Activated gamma-delta T cell (primary cell): ENCODE measurements around the gene SPTBN2.
"Not testable (repeated sequence)": the region's sequence is repeated elsewhere in the genome, so short reads cannot be mapped to it uniquely, and the experiment has no call there.

Experiments used
- DNase-seq: peaks from one replicate; lab custom pipeline; 2025; lab: John Stamatoyannopoulos, UW

The SPTBN2 gene

GRCh38 chr11:66724167-66724566 is 4.8 kb downstream of the SPTBN2 start:
- DNase-seq = not testable (repeated sequence)

GRCh38 chr11:66723693-66724092 is 5.3 kb downstream of the SPTBN2 start:
- no peak for DNase-seq

GRCh38 chr11:66722745-66723651 is 6.0 kb downstream of the SPTBN2 start:
- DNase-seq = no peak

GRCh38 chr11:66721939-66722338 is 7.1 kb downstream of the SPTBN2 start:
- no peak for DNase-seq

- no peak for DNase-seq
Observed at GRCh38 chr11:66720899-66721470, 8.0 kb downstream of the SPTBN2 start.

DNA sequence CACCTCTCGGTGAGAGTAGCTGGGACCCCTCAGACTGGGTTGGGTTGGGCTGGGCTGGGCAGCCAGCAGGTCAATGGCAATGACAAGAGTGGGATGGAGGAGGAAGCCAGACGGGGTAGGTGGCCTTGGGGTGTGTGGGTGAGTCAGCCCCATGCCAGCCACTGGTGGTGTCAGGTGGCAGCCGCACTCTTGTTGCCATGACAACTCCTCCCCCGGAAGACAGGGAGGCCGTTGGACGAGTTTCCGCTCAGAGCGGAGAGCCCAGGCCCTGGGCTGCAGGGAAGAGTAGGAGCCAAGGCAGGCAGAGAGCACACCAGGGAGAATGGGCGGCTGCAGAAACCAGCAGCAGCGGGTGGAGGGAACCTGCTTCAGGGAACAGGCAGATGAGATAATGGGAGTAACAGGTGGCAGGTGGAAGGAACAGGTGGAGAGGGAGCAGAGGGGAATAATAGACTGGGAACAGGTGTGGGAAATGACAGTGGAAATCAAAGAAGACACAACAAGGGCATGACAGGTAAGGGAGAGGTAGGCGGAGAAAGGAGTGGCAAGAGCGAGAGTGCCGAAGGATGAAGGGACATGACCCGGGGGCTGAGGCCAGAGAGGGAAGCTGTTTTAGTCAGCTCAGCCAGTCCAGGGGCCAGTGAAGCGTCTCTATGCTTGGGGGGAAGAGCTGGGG is 8.7 kb downstream of the SPTBN2 start:
- DNase-seq = no peak

DNA sequence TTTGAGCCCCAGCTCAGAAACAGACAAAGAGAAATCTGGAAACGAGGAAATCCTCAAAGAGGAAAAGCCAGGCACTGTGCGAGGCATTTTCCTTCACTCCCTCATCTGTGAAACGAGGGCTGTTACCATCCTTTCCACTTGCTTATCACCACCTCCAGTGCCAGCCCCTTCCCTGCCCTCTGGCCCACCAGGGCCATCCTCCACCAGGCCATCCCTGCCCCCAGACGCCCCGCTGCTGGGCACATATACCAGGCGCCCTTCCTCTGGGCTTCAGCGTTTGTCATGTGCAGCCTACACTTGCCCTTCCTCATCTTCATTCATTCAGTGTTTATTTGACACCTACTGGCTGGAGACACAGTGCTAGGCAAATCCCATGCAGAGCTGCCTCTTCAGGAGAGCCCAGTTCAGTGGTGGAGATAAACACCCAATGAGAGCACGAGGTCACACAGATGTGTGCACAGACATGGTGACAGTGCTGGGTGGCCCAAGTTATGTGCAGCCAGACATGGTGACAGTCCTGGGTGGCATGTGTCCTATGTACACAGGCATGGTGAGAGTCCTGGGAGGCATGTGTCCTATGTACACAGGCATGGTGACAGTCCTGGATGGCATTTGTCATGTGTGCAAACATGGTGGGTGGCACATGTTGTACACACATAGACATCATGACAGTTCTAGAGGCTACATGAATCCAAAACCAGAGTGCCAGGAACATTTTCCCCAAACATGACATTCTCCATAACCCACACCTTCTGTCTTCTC is 9.7 kb downstream of the SPTBN2 start:
- no peak for DNase-seq

DNA sequence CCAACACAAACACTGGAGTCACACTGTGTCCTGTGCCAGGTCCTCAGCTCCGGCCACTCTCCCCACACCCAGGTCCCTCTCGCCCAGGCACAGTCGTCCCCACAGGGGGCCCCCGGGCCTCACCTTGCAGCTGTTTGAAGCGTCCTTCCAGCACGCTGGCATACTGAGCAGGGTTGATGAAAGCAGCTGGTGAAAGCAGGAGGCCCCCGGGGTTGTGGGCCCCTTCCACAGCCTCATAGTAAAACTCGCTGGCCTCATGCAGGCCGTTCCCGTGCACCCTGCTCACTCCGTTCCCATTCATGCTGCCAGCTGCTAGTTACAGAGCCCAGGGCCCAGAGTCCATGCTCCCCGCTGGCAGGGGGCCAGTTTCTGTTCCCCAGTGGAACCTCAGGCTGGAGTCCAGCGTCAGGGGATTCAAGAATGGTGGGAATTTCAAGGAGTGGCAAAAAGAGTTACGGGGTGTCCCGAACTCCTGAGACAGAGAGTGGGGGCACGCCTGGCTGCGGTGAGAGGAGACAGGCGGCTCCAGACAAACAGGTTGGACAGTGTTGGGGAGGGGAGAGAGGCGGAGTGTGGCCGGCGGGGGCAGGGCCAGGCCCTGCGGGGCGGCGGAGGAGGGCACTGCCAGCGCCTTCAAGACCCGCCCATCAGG is 10.6 kb downstream of the SPTBN2 start:
- no peak for DNase-seq

DNA sequence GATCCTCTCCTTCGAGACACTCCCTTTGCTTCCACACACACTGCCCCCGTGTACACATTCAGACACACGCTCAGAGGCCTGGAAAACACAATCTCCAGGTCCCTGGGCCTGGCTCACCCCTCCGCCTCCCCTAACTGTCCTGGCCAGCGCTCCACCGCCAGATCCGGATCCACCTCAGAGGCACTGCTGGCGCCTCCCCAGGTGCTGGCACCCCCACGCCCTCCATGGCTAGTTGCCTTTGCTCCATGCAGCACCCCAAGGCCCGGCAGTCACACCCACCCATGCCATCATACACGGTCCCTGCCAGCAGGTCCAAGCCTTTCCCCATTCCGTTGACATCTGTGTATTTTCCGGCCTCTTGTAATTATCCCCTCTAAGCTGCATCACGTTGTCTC is 11.1 kb downstream of the SPTBN2 start:
- DNase-seq = no peak

DNA sequence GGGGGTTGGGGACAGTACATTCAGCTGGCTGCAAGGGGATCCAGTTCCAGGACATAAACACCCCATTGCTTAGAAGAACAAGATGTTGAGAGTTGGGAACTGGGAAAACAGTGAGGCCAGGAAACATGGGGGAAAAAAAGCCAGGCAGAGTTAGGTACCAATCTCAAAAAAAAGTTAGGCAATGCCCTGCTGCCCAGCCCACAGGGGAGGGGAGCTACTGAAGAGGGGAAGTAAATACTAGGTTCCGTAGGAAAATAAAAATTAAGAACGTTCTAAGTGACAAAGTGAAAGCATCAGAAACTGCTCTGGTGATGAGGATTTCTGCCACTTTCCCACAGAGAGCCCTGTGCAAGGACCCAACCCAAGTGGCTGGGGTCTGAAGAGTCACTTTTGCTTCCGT is 12.0 kb downstream of the SPTBN2 start:
- no peak for DNase-seq

GRCh38 chr11:66715346-66716085 is 13.5 kb downstream of the SPTBN2 start:
- no peak for DNase-seq

DNA sequence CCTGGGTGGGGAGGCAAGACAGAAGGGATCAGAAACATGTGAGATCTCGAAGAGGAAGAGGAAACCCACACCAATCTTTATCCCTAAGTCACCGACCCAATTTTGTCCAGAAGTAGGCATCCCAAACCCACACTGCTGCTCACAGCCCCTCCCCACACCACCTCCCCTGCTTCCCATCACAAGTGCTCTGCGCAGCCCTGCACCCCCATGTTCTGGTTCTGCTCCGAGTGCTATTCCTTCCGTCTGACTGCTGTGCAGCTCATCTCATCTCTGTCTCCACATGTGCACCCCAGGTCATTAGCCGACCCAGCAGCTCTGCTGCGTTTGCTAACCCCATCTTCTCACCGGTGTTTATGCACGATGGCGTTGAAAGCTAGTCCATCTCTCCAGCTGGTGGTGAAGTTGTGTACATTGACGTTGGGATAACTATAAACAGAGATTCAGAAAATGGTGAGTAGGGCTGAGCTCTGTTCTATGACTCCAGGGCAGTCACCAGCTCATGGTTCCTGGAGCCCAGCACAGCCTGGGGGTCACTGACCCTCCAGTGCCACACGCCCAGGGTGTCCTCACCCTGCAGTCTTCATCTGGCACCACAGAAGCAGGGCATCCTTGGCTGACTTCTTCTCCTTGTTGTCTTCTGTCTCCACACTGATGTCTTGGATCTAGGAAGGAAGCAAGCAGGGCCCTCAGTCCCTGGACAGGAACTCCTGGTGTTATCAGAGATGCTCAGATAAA is 15.1 kb downstream of the SPTBN2 start:
- no peak for DNase-seq

- no peak for DNase-seq
Observed at GRCh38 chr11:66710384-66710930, 18.6 kb downstream of the SPTBN2 start.

DNA sequence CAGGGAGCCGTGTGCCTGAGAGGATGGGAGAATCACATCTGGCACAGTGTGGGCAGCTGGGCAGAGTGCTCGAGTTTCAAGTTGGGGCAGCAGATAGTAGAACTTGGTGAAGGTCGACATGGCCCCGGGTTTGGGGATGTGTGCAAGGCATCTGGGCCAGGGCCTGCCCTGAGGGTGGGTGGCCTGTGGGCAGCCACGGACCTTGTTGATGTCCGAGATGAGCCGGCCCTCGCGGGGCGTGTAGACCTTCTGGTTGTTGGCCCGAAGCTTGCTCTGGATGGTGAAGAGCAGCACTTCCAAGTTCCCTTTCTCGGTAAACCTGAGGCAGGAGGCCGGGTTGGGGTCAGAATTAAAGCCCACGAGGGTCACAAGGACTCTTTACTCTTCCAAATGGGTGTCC is 20.3 kb downstream of the SPTBN2 start:
- no peak for DNase-seq

DNA sequence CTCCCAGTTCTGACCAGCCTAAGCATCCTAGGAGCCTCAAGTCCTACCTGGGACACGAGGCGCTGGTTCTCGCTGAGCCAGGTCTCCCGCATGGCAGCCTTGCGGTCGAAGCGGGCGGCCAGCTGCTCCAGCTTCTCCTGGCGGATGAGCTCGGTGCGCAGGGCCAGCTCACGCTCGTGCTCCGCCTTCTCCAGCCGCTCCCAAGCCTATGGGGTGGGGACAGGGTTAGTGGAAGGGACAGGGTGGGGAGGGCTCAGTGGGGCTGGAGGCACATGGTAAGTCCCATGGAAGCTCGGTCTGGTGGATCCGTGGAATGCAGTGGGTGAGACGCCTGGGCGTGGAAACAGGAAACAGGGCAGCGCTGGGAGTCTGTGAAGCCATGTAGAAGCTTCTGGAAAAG is 20.9 kb downstream of the SPTBN2 start:
- DNase-seq = no peak

GRCh38 chr11:66707486-66707885 is 21.5 kb downstream of the SPTBN2 start:
- no peak for DNase-seq

DNA sequence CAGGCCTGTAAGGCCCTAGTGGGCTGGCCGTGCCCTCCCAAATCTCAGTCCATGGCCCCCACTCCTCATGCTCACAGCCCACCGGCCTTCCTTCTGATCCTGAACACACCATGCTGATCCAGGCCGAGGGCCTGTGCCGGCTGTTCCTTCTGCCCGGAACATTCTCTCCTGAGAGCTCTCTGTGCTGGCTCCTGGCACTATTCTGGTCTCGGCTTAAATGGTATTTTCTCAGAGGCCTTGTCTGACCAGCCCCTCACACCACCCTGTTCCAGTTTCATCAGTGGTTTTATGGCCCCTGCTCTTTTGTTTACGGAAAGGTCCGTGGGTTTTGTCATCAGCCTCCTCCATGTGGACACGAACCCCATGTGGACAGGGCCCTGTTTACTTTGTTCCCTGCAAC is 22.0 kb downstream of the SPTBN2 start:
- DNase-seq = no peak

DNA sequence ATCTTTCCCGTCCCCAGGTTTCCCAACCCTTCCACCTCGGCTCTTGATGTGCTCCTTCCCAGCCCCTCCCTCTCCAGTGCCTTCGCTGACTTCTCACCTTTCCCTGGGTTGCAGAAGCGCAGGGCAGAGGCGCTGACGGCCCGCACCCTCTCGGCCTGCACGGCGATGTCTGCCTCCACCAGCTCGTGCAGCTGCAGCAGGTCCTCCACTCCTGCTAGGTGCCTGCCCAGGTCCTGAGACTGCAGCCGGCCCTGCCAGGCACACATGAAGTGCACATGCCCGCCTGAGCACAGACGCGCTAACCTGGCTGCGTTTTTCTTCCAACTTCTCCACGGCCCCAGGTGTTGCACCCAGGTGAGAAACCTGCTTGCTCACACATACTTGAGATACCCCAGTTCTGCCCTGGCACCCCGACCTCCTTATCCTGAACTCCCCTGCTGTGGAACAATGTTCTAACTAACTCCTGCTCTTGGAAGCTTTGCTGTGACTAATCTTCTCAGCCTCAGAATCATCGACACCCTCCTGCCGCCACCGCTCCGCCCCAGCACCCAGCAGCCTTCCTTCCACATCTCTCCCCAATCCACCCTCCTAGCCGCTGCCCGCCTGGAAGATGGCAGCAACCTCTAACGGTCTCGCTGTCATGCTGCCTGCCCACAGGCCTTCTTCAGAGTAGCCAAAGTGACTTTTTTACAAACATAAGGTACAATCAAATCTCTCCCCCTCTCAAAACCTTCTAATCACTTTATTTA is 23.3 kb downstream of the SPTBN2 start:
- DNase-seq = no peak

DNA sequence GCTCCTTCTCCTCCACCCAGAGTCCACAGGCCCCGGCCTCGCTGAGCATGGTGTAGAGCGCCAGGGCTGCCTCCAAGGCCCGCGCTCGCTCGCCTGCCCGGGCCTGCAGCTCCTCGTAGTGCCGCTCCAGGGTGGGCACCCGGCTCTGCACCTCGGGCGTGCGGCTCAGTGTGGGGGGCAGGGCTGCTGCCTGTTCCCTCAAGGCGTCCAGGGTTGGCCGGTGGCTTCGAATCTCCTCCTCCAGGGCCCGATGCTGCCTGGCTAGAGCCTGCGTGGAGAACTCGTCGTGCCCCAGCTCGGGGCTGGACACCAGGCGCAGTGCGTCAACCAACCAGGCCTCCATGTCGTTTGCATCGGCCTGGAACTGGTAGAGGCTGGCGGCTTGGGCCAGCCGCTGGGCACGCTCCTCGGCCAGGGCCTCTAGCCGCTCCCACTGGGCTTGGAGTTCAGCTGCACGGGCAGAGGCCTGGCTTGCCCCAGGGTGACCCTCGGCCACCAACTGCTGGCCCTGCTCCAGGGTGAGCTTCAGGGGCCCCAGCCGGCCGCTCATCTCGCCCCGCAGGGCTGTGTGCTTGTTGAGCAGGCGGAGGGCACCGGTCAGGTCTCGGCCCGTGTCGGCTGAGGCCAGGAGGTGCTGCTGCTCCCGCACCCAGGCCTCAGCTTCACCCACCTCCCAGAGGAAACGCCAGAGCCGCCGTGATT is 24.2 kb downstream of the SPTBN2 start:
- DNase-seq = no peak
